Measurements from ENCODE around the gene CORO2B.
A peak's percentile ranks its signal among the peaks of the same experiment; 100 is the strongest.

Gene CORO2B

DNA sequence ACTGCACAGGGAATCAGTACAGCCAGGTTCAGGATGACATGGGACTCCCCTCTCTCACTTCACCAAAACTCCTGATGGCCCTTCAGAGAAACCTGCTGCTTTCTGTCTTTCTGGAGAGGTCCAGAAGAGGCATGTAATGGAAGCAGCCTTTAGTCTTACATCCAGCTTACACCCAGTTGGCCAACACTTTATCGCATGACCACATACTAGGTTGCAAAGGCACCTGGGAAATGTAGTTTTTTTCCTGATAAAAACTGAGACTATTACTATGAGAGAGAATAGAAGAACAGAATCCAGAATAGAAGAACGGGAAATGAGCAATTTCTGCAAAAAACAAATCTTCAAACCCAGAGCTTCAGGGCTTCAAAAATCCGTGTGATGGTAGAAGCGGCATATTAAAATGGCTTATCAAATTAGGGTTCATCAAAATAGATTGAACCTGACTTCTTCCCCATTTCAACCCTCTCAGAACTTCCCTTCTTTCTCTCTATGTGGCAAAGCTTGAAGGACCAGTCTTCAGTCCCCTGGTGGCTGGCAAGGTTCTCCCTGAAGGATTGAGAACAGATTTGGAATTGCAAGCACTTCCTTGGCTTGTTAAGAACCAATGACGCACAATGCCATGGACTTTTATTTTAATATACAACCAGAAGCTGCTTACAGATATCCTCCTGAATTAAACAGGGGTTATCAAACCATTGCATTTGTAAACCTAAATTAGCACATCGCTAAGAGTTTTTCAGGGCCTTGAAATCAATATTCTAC, 34.4 kb downstream of the CORO2B start:
- DNase-seq = no peak

DNA sequence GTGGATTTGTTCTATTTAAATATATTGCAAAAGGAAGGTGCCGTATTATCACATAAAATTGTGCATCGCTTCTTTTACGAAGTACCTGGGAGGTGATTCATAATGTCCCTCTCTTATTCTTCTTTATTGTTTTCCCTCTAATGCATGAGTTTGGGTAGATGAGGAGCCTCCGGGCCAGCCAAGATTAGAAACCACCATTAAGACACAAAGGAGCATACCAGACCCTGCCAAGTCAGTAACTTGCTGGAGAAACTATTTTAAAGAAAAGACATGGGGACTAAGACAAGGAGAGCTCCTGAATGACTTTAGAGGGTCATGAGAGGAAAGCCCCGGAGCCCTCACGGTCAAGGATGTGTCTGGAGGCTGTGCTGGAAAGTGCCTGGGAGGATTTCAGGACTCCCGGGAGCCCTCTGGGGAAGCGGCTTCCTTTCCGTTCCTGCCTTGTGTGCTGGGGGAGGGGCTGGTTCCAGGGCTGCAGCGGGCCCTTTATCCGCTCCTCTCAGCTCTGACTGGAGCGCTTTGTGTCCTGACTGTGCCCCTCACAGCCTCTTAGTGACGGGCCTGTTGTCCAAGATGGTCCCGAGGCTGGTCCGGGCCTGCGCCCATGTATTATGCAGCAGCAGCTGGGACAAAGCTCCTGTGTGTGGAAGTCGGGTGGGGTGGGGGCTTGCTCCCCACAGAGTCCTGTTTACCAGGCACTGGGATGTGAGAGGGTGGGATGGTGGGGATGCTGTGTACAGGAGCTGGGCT, 35.7 kb downstream of the CORO2B start:
- no peak for DNase-seq

DNA sequence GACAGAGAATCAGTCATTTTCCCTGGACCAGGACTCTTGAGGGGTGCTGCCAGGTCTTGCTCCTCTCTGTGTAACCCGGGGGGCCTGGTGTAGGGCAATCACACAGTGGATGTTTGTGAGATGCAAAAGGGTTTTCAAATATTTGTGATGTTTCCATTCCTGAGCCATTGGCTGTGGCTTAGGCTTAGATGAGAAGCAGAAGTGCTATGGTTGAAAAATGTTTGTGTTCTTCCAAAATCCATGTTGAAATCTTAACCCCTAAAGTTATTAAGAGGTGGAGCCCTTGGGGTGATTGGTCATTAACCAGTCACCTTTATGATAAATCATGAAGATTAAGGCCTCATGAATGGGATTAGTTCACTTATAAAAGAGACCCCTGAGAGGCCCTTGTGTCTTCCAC, 36.5 kb downstream of the CORO2B start:
- no peak for DNase-seq

DNA sequence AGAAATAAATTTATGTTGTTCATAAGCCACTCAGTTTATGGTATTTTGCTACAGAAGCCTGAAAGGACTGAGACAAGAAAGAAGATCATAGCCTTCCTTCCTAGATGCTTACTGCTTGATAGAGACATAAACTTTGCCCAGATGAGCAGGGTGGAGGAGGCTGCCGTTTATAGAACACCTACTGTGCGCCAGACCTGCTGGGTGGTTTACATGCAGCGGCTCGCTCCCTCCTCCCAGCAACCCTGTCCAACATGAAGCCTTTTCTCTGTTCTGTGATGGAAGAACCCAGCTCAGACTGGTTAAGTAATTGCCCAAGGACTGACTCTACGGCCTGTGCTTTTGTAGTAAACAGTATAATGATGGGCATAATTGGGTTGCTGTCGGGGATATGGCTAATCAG, 37.0 kb downstream of the CORO2B start:
- DNase-seq = no peak

DNA sequence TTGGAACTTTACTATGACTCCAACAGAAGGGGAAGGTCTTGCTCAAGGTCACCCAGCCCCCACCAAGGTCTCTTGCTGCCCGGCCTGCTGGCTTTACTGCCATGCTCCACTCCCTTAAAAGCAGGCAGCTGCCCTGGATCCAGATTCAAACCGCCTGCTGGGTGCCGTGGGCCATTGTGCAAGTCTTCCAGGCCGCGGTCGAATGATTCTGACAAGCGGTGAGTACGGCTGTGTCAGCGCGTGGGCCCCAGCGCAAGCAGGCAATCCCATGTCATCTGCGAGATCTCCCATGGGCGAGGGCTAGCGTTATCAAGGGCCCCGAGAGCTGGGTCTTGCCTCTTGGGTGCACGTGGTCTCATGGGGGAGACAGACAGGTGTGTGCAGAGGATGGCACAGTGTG, 37.6 kb downstream of the CORO2B start:
- no peak for DNase-seq

DNA sequence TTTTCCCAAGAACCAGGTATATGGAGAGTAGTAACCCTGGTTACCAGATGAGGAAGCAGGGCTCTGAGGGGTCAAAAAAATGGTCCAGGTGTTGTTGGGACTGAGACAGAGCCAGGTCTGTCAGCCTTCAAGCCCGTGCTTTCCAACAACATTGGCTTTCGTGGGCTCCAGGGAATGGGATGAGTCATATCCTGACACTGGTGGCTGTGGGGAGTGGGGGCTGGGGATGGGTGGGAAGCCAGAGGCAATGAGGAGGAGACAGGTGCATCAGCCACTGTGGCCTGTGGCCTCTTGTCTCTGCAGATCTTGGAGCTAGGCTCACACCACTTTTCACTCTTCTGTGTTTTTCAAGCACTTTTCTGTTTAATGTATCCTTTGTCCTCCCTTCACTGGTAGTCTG, 38.2 kb downstream of the CORO2B start:
- no peak for DNase-seq

DNA sequence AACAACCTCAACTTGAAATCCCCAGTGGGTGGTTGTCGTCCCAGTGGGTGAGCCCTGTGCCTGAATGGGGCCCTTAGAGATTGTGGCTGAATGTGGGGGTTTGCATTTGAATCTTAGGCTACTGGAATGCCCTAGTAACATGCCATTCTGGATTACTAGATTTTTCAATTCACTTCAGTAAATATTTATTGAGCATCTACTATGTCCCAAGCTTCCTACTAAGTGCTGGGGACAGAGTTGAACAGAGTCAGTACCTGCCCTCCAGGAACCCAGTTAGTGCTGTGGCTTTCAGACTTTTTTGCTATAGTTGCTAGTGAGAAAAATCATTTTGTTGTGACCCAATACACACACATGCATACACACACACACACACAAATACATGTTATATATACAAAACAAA, 39.0 kb downstream of the CORO2B start:
- DNase-seq = no peak

DNA sequence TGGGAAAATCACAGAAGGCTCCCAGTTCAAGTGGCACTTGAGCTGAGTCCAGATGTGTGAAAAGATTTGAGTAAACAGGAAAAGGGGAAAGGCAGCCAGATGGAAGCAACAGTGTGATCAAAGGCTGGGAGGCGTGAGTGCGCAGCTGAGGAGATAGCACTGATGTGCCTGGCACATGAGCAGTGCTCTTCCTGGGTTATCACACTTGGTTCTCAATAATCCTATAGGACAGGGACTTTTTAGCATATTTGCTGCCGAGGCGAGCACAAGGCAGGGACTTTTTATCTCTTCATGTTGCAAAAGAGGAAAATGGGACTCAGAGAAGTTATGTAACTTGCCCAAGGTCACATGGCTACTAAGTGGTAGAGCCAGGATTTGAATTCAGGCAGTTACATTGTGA, 39.6 kb downstream of the CORO2B start:
- no peak for DNase-seq

DNA sequence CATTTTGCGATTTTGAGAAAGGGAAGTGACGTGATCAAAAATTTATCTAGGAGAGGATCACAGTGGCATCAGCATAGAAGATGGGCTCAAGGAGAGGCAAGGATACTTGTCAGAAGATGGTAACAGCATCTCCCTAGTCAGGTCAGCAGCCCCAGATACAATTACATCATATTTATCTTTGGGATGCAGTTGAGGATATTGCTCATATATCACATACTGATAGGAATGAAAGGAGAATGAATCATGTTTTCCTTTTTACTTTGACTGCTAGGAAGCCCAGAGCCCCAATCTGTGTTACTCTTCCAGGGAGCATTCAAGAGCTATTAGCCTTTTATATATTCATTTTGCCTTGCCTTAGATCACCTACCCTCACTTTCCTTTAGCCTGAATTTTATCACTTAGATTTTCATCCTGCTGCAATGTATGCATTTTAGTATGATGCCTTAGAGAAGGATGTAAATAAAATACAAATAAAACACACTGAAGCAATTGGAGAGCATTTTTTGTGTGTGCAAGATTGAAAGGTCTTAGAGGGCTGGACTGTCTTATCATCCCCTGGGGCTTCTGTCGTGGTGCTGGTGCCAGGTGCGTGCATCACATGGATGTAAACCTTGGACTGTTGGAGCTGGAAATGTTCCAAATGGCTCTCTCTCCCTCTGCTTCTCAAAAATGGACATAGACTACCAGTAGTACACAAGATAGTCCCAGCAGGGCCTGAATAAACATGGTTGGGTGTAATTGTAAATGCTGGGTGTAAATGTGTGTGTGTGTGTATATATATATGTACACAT, 40.3 kb downstream of the CORO2B start:
- DNase-seq = peak; percentile 45

DNA sequence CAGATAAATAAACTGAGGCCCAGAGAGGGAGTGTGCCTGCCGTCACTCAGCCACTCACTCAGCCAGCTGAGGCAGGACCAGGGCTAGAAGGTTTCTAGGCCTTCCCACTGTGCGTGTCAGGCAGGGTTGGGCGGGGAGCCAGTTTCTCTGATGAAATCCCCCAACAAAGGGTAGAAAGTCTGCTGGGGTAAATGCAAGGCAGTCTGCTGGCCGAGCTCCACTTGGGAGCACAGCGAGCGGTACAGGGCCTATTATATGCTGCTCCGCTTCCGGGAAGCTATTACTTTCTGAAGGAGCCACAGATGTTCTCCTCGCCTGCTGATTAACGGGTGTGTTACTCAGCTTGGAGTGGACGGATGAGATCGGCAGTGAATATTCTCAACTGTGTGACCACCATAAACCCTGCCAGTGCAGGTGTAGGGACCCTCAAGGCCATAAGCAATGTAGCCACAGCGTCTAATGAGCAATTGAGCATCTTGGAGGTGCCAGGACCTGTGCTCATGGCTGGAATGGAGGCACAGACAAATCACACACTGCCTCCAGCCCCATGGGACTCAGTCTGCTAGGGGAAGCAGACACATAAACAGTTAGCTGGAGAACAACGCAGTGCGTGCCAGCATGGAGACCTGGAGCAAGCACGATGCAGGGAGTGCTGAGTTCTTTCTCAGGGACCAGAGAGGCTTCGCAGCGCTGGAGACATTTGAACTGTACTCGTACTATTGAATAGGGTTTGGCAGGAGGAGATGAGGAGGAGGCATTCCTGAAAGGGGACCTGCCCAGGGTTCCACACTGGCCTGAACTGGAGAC, 42.1 kb downstream of the CORO2B start:
- DNase-seq = peak; percentile 58

DNA sequence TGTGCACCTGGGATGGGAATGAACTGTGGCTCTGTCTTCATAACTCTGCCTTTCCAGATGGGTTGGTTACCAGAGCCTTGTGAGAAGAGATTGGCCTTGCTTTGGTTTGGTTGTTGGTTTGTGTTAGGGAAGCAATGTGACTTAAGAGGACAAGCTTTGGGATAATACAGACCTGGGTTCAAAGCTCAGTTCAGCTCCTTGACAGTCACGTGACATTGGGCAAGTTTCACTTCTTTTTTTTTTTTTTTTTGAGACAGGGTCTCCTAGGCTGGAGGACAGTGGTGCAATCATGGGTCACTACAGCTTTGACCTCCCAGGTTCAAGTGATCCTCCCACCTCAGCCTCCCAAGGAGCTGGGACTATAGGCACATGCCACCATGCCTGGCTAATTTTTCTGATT, 42.7 kb downstream of the CORO2B start:
- DNase-seq = no peak

DNA sequence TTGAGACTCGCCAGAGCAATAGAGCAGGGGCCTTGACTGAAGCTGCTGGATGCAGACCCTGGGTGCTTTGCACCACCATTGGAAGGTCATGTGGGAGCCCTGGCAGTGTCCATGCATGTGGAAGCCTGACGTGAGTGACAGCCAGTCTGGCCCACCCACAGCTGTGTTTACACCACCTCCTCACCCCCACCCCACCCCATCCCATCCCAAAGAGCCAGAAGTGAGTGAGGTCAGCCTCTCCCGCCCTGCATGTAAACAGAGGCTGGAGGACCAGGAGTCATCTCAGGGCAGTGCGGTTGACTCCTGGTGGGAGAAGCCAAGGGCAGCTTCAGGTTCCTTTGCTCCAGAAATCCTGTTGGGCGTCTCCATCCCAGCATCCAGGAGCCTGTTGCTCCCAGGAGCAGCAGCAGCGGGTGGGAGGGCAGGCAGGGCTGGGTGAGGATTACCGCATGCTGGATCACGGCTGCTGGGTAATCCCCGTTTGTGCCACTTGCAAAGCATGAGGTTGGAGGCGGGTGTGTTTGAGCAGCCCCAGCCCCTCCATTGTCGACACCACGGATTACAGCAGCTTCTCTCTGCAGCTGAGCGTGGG, 44.6 kb downstream of the CORO2B start:
- DNase-seq = no peak

DNA sequence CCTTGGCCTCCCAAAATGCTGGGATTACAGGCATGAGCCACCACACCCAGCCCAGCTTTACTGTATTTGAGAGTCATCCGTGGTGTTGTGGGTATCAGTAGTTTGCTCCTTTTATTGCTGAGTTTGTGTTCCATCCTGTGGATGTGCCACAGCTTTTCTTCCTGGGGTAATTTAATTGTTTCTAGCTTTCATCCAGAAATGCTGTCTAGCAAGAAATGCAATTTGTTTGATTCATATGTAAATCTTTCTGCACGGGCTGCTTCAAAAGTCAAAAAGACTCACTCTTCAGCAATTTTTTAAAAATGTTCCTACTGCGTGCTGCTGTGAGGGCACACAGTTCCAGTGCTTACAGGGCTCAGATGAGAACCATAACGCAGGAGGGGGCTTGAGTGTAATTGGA, 47.1 kb downstream of the CORO2B start:
- DNase-seq = no peak

DNA sequence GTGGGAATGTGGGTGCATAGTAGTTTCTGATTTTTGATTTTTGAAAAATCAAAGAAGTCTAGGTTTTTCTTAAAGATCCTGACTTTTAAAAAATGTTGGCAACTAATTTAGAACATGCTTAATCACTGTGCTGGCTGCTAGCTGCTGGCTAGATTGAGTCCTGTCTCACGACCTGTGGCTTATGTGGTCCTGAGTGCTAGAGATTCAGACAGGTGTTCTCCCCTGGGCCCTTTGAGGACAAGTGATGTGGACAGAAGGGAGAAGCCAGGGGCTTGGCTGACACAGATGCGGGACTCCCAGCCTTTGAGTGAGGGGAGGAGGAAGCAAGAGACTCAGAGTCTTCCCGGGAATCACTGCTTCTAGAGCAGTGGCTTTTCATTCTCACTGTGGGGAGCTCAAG, 47.5 kb downstream of the CORO2B start:
- DNase-seq = no peak

DNA sequence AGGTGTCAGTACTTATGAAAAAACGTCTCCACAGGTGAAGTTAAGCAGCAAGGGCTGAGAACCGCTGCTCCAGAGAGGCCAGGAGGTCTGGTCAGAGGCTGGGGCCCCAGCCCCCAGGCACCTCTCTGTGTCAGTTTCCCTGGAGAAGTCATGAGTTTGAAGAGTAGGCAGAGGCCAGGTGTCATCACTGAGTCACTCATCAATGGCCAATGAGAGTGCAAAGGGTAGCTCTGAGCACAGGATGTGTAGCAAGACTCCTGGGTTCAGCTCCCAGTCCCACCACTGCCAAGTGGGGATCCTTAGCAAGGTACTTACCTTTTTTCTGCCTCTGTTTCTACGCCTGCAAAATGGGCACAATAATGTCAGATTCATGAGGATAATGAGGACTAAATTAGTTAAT, 47.9 kb downstream of the CORO2B start:
- no peak for DNase-seq

DNA sequence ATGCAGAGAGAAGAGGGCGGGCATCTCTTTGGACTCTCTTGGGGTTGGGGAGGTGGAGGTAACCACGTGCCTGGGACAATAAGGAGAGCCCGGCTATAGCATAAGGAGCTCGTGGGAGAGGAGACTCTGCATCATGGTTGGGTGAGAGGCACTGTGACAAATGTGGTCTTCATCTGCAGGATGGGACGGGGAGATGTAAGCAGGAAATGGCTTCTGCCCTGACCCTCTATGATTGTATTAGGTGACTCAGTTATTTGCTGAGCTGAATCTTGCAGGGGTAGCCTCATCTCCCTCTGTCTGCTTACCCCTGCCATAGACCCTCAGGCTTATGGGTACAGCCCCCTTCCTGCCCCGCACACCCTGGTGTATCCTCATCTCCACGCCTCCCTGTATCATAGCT, 48.7 kb downstream of the CORO2B start:
- DNase-seq = no peak

DNA sequence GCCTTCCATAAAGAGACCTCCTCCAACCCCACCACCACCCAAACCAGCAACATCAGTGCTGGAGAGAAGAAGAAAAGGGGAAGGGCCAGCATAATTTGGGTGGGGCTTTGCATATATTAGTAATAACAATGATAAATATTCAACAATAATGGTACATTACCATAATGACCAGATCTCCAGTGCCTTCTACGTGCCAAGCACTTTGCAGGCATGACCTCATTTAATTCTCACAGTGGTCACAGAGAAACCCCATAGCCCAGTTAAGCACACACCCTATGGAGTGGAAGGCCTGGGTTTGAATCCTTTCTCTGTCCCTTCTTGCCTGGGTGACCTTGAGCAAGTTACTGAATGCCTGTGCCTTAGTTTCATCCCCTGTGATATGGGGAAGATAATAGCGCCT, 49.2 kb downstream of the CORO2B start:
- no peak for DNase-seq

DNA sequence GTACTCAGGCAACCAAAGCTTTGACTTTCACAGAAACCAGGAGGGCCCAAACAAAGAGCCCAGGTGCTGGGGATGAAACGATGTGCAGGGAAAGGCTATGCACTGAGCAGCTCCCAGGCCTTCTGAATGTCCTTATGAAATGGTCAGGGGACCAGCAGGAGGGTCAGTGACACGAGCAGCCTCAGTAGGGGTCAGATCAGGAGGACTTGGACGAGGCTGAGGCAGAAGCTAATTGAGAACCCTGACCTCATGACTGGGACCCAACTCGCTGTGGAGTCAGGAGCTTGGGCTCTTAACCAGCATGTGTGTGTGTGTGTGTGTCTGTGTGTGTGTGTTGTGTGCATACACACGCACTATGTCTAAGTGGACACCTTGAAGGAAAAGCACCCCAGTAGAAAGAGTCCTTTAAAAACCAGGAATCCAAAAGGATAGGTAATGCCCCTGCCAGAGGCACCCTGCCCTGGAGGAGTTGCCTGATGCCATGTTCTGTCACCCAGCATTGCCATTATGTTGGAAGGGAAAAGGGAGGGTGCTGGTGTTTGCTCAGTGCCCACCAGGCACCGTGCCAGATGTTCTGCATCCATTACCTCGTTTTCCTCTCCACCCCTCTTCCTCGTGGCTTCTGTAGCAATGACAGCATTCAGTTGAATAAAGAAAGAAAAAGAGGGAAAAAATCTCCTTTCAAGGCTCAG, 50.9 kb downstream of the CORO2B start:
- no peak for DNase-seq

DNA sequence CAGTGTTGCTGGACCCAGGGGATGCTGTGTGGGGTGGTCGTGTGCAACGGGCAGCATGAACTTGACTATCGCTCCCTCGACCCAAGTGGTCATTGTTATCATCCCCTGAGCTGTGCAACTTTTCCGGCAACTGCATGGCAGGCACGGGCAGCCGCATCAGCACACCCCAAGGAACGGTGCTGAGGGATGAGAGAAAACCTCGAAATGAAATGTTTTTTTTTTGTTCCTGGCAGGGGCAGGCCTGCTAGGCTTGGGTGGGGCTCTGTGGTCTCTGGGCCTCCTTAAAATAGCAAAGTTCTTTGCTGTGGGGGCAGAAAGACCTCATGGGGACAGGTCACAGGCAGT, 51.4 kb downstream of the CORO2B start:
- no peak for DNase-seq

DNA sequence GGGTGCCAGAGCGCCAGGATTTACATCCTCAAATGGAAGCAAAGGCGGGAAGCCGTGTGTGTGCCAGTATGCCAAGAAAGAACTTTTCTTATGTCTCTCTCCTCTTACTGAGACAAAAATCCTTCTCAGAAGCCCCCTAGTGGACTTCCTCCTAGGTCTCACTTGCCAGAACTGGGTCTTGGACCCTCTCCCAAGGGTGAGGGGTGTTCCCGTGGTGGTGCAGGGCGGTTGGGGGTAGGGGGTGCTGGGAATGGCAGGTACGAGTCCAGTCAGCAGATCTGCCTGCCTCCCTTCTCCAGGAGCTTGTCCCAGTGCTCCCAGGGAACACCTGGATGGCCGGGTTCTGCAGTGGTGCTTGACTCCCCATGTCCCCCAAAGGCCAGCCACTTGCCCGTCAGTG, 52.0 kb downstream of the CORO2B start:
- DNase-seq = no peak

DNA sequence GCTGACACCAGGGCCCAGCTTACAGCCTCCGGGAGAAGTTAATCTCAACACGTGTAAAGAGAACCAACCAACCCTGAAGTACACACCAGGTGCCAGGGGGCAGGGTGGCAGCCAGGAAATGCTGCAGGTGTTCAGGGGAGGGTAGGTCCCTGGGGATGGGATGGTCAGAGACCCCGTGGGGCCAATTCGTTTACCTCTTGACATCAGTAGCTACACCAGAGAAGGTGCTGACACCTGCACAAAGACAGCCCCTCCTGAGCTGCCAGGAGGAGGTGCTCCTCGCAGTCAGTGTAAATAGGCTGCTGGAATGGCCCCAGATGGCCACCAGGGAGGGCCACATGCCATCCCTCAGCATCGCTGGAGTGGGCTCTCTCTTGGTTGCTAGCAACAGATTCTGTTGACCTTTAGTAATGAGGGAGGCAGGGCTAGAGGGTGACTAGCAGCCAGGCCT, 52.8 kb downstream of the CORO2B start:
- no peak for DNase-seq

DNA sequence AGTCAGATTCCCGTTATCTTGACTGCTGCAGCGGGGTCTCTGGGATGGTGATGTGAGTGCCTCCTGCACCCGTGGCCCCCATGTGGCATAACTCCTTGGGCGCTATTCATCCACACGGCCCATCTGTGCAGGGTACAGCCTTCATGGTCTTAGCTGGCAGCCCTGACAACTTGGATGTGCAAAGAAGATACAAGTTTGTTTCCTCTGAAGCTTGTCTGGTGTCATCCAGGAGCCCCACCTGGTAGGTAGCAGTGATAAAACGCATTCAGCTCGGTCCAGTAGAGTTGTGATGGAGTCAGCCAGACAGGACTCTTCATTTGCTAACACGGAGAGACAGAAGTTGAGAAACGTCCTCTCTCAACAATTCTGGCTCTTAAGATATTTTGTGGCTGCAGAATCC, 53.3 kb downstream of the CORO2B start:
- DNase-seq = no peak

Measured in NCI-H748 treated with DMSO at 0.1 percent for 48 hours (cell line).